OCI-LY1 (cell line): Measurements from ENCODE around the gene NLRP3.

Experiments used
- EZH2 ChIP-seq: fragments of 200-600 bp; sonication (generic), shearing (Covaris generic); IDR thresholded peaks from 2 replicates; pipeline ENCODE4 v1.8.0; 2017; ENCODE audit warnings: borderline replicate concordance, mixed run types, mild to moderate bottlenecking, antibody characterized with exemption, low read length, moderate library complexity, mixed read lengths
- TF ChIP-seq, protein P1 (sequence below): fragments of 200-600 bp; sonication (generic), shearing (Covaris generic); IDR thresholded peaks from 2 replicates; pipeline ENCODE4 v1.5.1; 2017; ENCODE audit warnings: mild to moderate bottlenecking, antibody characterized with exemption, low read length, moderate library complexity, mixed read lengths

DNA sequence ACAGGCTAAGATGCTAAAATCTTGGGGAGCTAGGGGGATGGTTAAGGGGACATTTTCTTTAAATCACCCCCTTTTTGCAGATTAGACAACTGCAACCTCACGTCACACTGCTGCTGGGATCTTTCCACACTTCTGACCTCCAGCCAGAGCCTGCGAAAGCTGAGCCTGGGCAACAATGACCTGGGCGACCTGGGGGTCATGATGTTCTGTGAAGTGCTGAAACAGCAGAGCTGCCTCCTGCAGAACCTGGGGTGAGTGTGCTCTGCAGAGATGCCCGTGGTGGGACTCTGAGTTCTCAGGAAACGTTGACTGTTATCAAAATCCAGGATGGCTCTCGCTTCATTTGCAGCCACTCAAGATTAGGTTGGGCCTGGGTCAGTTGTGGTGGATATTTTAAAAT, 28.6 kb downstream of the NLRP3 start:
- TF ChIP-seq, protein P1, sequence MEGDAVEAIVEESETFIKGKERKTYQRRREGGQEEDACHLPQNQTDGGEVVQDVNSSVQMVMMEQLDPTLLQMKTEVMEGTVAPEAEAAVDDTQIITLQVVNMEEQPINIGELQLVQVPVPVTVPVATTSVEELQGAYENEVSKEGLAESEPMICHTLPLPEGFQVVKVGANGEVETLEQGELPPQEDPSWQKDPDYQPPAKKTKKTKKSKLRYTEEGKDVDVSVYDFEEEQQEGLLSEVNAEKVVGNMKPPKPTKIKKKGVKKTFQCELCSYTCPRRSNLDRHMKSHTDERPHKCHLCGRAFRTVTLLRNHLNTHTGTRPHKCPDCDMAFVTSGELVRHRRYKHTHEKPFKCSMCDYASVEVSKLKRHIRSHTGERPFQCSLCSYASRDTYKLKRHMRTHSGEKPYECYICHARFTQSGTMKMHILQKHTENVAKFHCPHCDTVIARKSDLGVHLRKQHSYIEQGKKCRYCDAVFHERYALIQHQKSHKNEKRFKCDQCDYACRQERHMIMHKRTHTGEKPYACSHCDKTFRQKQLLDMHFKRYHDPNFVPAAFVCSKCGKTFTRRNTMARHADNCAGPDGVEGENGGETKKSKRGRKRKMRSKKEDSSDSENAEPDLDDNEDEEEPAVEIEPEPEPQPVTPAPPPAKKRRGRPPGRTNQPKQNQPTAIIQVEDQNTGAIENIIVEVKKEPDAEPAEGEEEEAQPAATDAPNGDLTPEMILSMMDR, result no peak
- no peak for TF ChIP-seq EZH2
